Activated CD4-positive, alpha-beta memory T cell treated with anti-CD3 and anti-CD28 coated beads, Interleukin-2, amount 10 ng/mL, durations not matched to agents 7 days and 5 days (primary cell): ENCODE results near the gene SPTB. TPM values are rescaled to one million over a fixed set of nuclear protein-coding genes. Genes with fewer than 3 reads are reported as not detected.
A peak's percentile ranks its signal among the peaks of the same experiment; 100 is the strongest.
"Not testable (repeated sequence)": the region's sequence is repeated elsewhere in the genome, so short reads cannot be mapped to it uniquely, and the experiment has no call there.

ENCODE experiments used
- CTCF ChIA-PET: fragments of 350-600 bp; sonication (Branson Sonifier 250); formaldehyde crosslinking; loops from one replicate; lab custom pipeline; 2021; ENCODE audit warnings: antibody characterized with exemption, inconsistent platforms; lab: Charles Lee
- POLR2A ChIA-PET: fragments of 350-600 bp; sonication (Branson Sonifier 250); formaldehyde crosslinking; loops from one replicate; lab custom pipeline; 2021; ENCODE audit warnings: antibody characterized with exemption; lab: Charles Lee
- DNase-seq: peaks from one replicate; pipeline ENCODE4 v3.0.0-alpha.2; 2020
- H3K27ac Mint-ChIP-seq: one replicate; pipeline ENCODE4 v1.8.0; 2021; ENCODE audit warnings: mild to moderate bottlenecking, mixed read lengths
- H3K27me3 Mint-ChIP-seq: one replicate; pipeline ENCODE4 v1.8.0; 2021; ENCODE audit warnings: mixed read lengths
- H3K36me3 Mint-ChIP-seq: one replicate; pipeline ENCODE4 v1.8.0; 2021; ENCODE audit warnings: low read depth, mixed read lengths
- H3K4me1 Mint-ChIP-seq: one replicate; pipeline ENCODE4 v1.8.0; 2021; ENCODE audit warnings: mixed read lengths
- H3K4me3 Mint-ChIP-seq: one replicate; pipeline ENCODE4 v1.8.0; 2021; ENCODE audit warnings: mild to moderate bottlenecking, mixed read lengths
- H3K9me3 Mint-ChIP-seq: one replicate; pipeline ENCODE4 v1.8.0; 2021; ENCODE audit warnings: mixed read lengths
- total RNA-seq, 2 experiments: library from RNA; stranded (reverse); gene quantifications; one replicate each; pipeline ENCODE4 v1.2.3, GENCODE V29; 2021

The SPTB gene
- total RNA-seq, 2 experiments from 2014 or later: 0.08 to 0.10 TPM

DNA sequence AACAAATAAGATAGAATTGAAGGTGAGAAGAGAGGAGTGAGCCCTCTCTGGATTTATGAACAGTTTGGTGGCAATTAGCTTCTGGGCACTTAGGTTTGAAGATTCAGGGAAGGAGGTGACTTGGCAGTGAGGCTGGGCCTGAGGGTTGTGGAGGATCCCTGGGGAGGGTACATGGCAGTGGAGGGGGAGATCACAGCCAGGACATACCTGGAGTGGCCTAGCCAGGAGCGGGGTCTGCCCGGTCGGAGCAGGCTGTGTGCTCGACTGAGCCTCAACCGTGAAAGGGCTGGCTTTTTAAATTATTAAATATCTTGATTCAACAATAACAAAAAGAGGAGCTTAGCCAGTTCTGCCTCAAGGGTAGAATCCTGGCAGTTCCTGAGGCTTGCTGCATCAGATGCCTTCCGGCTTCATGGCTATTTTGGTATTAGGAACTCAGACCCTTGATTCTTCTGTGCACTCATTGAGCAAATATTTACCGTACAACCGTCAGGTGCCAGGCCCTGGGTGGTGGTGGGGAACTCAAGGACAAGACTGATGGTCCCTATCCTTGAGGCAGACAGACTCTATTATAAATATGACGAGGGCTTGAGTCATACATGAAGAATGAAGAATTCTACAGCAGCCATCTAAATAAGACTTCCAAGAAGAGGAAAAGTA, 73.4 kb downstream of the SPTB start:
- Mint-ChIP-seq H3K4me3 (no peak overlapping the region), H3K36me3 (no peaks in the 10 kb centered on the region), H3K27ac (no peak overlapping the region), H3K27me3 (peaks cover 9% of the 10 kb centered on the region), H3K9me3 (no peaks in the 10 kb centered on the region), H3K4me1 (no peaks in the 10 kb centered on the region)
- no peak for DNase-seq
- CTCF ChIA-PET: interaction anchor here (1.1 kb wide), 1 partner anchor 18 kb away, joined by 3 read pairs; no protein-coding TSS in a partner anchor
- POLR2A ChIA-PET: no interaction called here

- H3K27ac Mint-ChIP-seq, H3K36me3 Mint-ChIP-seq, H3K4me1 Mint-ChIP-seq, CTCF ChIA-PET, H3K4me3 Mint-ChIP-seq, DNase-seq, POLR2A ChIA-PET, H3K27me3 Mint-ChIP-seq, H3K9me3 Mint-ChIP-seq: not testable (repeated sequence)
These were observed 74.1 kb downstream of the SPTB start for GRCh38 chr14:64805646-64806045.

- no peaks in the 10 kb centered on the region for H3K4me1 Mint-ChIP-seq
- H3K27me3 Mint-ChIP-seq: peaks cover 9% of the 10 kb centered on the region
- CTCF ChIA-PET: no interaction called here
- DNase-seq: no peak
- POLR2A ChIA-PET: no interaction called here
- no peak overlapping the region for H3K27ac Mint-ChIP-seq
- no peaks in the 10 kb centered on the region for H3K36me3 Mint-ChIP-seq
- H3K9me3 Mint-ChIP-seq: no peaks in the 10 kb centered on the region
- no peak overlapping the region for H3K4me3 Mint-ChIP-seq
These were observed 74.9 kb downstream of the SPTB start for GRCh38 chr14:64804754-64805260.

DNA sequence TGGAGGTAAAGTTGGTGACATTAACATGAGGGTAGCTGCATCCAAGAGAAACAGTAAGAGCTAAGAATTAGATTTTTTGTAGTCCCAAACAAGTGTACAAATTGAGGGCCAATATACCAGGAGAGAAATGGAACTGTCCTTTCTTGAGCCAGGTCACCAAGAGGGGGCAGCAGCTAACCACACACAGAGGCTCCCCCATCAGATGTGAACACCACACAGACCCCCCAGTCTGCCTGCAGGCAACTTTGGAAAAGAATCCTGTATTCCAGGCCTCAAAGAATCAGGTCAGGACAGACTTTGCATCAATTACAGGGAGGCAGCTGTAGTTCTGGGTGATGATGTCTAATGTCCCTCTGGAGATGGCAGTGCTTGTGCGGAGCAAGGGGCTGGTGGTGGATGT, 77.9 kb downstream of the SPTB start:
- ChIA-PET CTCF (interaction anchor here (1.0 to 1.4 kb wide), 3 partner anchors 11 to 90 kb away, joined by 3 to 4 read pairs (median 4); no protein-coding TSS in a partner anchor), POLR2A (no interaction called here)
- H3K27me3 Mint-ChIP-seq: peaks cover 8% of the 10 kb centered on the region
- H3K4me1 Mint-ChIP-seq: no peaks in the 10 kb centered on the region
- DNase-seq: no peak
- H3K9me3 Mint-ChIP-seq: no peaks in the 10 kb centered on the region
- no peak overlapping the region for H3K4me3 Mint-ChIP-seq
- H3K36me3 Mint-ChIP-seq: no peaks in the 10 kb centered on the region
- no peak overlapping the region for H3K27ac Mint-ChIP-seq

GRCh38 chr14:64801046-64801445, 78.7 kb downstream of the SPTB start:
- H3K27ac Mint-ChIP-seq: no peak overlapping the region
- ChIA-PET CTCF (interaction anchor here (1.1 to 2.0 kb wide), 4 partner anchors 12 to 114 kb away, joined by 4 to 11 read pairs (median 4); no protein-coding TSS in a partner anchor), POLR2A (interaction anchor here (0.7 kb wide), 1 partner anchor 91 kb away, joined by 3 read pairs; no protein-coding TSS in a partner anchor)
- no peaks in the 10 kb centered on the region for H3K4me1 Mint-ChIP-seq
- H3K27me3 Mint-ChIP-seq: peaks cover 8% of the 10 kb centered on the region
- H3K36me3 Mint-ChIP-seq: no peaks in the 10 kb centered on the region
- no peak overlapping the region for H3K4me3 Mint-ChIP-seq
- H3K9me3 Mint-ChIP-seq: no peaks in the 10 kb centered on the region
- DNase-seq: no peak

DNA sequence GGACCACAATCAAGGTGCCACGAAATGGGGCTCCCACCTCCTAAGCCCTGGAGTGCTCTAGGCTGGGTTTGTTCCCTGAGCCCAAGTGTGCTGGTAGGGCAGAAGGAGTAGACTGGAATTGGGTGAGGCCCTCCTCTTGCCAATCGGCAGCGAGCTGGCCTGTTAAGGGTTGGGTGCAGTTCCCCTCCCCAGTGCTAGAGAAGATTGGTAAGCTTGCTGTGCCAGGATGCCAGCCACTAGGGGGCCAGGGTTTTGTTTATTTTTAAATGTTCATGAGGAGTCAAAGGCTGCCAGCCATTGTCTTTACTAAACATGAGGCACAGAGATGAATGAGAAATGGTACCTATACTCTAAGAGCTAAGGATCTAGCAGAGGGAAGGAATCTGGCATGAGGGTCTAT, 79.7 kb downstream of the SPTB start:
- H3K27me3 Mint-ChIP-seq: peaks cover 8% of the 10 kb centered on the region
- ChIA-PET POLR2A (interaction anchor here (0.7 to 1.2 kb wide), 2 partner anchors 92 to 112 kb away, joined by 3 read pairs; no protein-coding TSS in a partner anchor), CTCF (interaction anchor here (0.9 to 2.0 kb wide), 6 partner anchors 16 to 163 kb away, joined by 3 to 11 read pairs (median 4); no protein-coding TSS in a partner anchor)
- no peak overlapping the region for H3K4me3 Mint-ChIP-seq
- H3K9me3 Mint-ChIP-seq: no peaks in the 10 kb centered on the region
- H3K36me3 Mint-ChIP-seq: no peaks in the 10 kb centered on the region
- no peaks in the 10 kb centered on the region for H3K4me1 Mint-ChIP-seq
- DNase-seq: peak; percentile 23
- H3K27ac Mint-ChIP-seq: no peak overlapping the region

DNA sequence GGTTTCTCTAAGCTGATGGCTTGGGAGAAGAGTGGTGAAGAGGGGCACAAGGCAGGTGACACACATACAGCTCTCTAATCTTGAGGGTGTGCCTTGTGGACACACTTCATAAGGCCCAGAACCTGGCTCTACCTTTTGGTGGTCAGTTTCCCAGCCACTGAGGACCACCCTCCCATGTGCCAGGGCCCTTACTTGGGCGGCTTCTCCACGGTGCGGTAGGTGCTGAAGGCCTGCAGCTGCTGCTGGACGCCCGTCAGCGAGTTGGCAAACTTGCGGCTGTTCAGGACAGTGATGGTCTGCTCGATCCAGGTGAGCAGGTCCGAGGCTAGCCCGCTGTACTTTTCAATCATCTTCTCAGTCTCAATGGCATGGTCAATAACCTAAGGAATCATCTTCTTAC, 80.2 kb downstream of the SPTB start:
- DNase-seq: no peak
- H3K4me1 Mint-ChIP-seq: no peaks in the 10 kb centered on the region
- H3K9me3 Mint-ChIP-seq: no peaks in the 10 kb centered on the region
- no peak overlapping the region for H3K4me3 Mint-ChIP-seq
- ChIA-PET CTCF (interaction anchor here (0.9 to 2.0 kb wide), 6 partner anchors 16 to 163 kb away, joined by 3 to 11 read pairs (median 4); no protein-coding TSS in a partner anchor), POLR2A (interaction anchor here (1.2 kb wide), 1 partner anchor 112 kb away, joined by 3 read pairs; no protein-coding TSS in a partner anchor)
- H3K36me3 Mint-ChIP-seq: no peaks in the 10 kb centered on the region
- peaks cover 8% of the 10 kb centered on the region for H3K27me3 Mint-ChIP-seq
- H3K27ac Mint-ChIP-seq: no peak overlapping the region

- H3K9me3 Mint-ChIP-seq: no peaks in the 10 kb centered on the region
- POLR2A ChIA-PET: no interaction called here
These were observed 83.3 kb downstream of the SPTB start for GRCh38 chr14:64796369-64796768.

GRCh38 chr14:64795921-64796320, 83.8 kb downstream of the SPTB start:
- Mint-ChIP-seq H3K4me3 (no peak overlapping the region), H3K36me3 (no peaks in the 10 kb centered on the region), H3K27ac (no peak overlapping the region), H3K4me1 (no peaks in the 10 kb centered on the region), H3K27me3 (peaks cover 8% of the 10 kb centered on the region), H3K9me3 (no peaks in the 10 kb centered on the region)
- ChIA-PET POLR2A (no interaction called here), CTCF (interaction anchor here (0.6 kb wide), 1 partner anchor 166 kb away, joined by 3 read pairs; no protein-coding TSS in a partner anchor)
- DNase-seq: no peak

More at GRCh38 chr14:64796369-64796768, 83.3 kb downstream of the SPTB start:
- Mint-ChIP-seq H3K4me3 (no peak overlapping the region), H3K4me1 (no peaks in the 10 kb centered on the region), H3K27me3 (peaks cover 8% of the 10 kb centered on the region), H3K36me3 (no peaks in the 10 kb centered on the region), H3K27ac (no peak overlapping the region)
- CTCF ChIA-PET: interaction anchor here (0.6 to 0.8 kb wide), 2 partner anchors 96 to 165 kb away, joined by 3 read pairs; no protein-coding TSS in a partner anchor
- DNase-seq: no peak

DNA sequence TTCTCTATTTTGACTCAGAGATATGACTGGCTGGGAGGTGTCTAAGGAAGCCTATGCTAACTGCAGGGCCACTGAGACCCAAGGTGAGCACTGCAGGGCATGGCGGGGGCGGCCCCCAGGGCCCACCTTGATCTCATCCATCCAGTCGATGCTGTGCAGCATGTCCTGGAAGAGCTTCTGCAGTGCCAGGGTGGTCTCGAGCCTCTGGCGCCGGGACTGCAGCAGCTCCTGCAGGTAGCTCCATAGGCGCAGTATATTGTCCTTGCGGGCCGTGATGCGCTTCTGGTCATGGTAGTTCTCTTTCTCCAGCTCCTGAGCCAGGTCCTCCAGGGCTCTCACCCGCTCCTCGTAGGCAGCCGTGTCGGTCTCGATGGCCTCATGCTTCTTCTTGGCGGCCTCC, 84.5 kb downstream of the SPTB start:
- no peak overlapping the region for H3K27ac Mint-ChIP-seq
- CTCF ChIA-PET: no interaction called here
- no peaks in the 10 kb centered on the region for H3K4me1 Mint-ChIP-seq
- POLR2A ChIA-PET: no interaction called here
- no peaks in the 10 kb centered on the region for H3K9me3 Mint-ChIP-seq
- H3K27me3 Mint-ChIP-seq: peaks cover 8% of the 10 kb centered on the region
- no peak for DNase-seq
- no peak overlapping the region for H3K4me3 Mint-ChIP-seq
- H3K36me3 Mint-ChIP-seq: no peaks in the 10 kb centered on the region

GRCh38 chr14:64792871-64793560, 86.7 kb downstream of the SPTB start:
- POLR2A ChIA-PET: interaction anchor here (0.6 kb wide), 1 partner anchor 84 kb away, joined by 3 read pairs; no protein-coding TSS in a partner anchor
- no peak overlapping the region for H3K4me3 Mint-ChIP-seq
- CTCF ChIA-PET: no interaction called here
- H3K9me3 Mint-ChIP-seq: no peaks in the 10 kb centered on the region
- no peaks in the 10 kb centered on the region for H3K4me1 Mint-ChIP-seq
- DNase-seq: no peak
- H3K27ac Mint-ChIP-seq: no peak overlapping the region
- no peaks in the 10 kb centered on the region for H3K36me3 Mint-ChIP-seq
- peaks cover 4% of the 10 kb centered on the region for H3K27me3 Mint-ChIP-seq

GRCh38 chr14:64792231-64792630, 87.5 kb downstream of the SPTB start:
- DNase-seq: no peak
- no peaks in the 10 kb centered on the region for H3K27me3 Mint-ChIP-seq
- no peak overlapping the region for H3K4me3 Mint-ChIP-seq
- ChIA-PET CTCF (no interaction called here), POLR2A (no interaction called here)
- H3K27ac Mint-ChIP-seq: no peak overlapping the region
- no peaks in the 10 kb centered on the region for H3K9me3 Mint-ChIP-seq
- H3K36me3 Mint-ChIP-seq: no peaks in the 10 kb centered on the region
- H3K4me1 Mint-ChIP-seq: no peaks in the 10 kb centered on the region

GRCh38 chr14:64790478-64790877, 89.2 kb downstream of the SPTB start:
- no peaks in the 10 kb centered on the region for H3K9me3 Mint-ChIP-seq
- H3K36me3 Mint-ChIP-seq: no peaks in the 10 kb centered on the region
- no peak for DNase-seq
- POLR2A ChIA-PET: interaction anchor here (0.5 kb wide), 1 partner anchor 191 kb away, joined by 4 read pairs; no protein-coding TSS in a partner anchor
- H3K27me3 Mint-ChIP-seq: no peaks in the 10 kb centered on the region
- H3K27ac Mint-ChIP-seq: no peak overlapping the region
- H3K4me3 Mint-ChIP-seq: no peak overlapping the region
- CTCF ChIA-PET: no interaction called here
- no peaks in the 10 kb centered on the region for H3K4me1 Mint-ChIP-seq
